VCaP (cell line): Measurements from ENCODE around the gene GLIS1.

Experiments used
- H3K27ac ChIP-seq: fragments of 450-650 bp; 2 replicates; pipeline ENCODE4 v1.5.1; 2017
- CTCF ChIP-seq: fragments of 450-650 bp; conservative IDR thresholded peaks from 2 replicates; pipeline ENCODE4 v1.5.1; 2017; ENCODE audit warnings: mild to moderate bottlenecking, moderate library complexity

GLIS1 gene

GRCh38 chr1:53617851-53618499 lies 121.0 kb downstream of the GLIS1 start:
- no peak for TF ChIP-seq CTCF
- H3K27ac ChIP-seq = no peak overlapping the region

- TF ChIP-seq CTCF = no peak
- H3K27ac ChIP-seq = no peak overlapping the region
These were observed 121.6 kb downstream of the GLIS1 start for GRCh38 chr1:53617382-53617781.

GRCh38 chr1:53616927-53617326 lies 122.0 kb downstream of the GLIS1 start:
- no peak overlapping the region for H3K27ac ChIP-seq

GRCh38 chr1:53616511-53616910 lies 122.5 kb downstream of the GLIS1 start:
- no peak for TF ChIP-seq CTCF
- H3K27ac ChIP-seq = no peak overlapping the region

More at GRCh38 chr1:53616927-53617326, 122.0 kb downstream of the GLIS1 start:
- no peak for TF ChIP-seq CTCF

- no peak overlapping the region for H3K27ac ChIP-seq
- TF ChIP-seq CTCF = no peak
These were observed 123.9 kb downstream of the GLIS1 start for GRCh38 chr1:53615101-53615500.

GRCh38 chr1:53614231-53615021 lies 124.5 kb downstream of the GLIS1 start:
- no peak overlapping the region for H3K27ac ChIP-seq
- TF ChIP-seq CTCF = no peak

- no peak for TF ChIP-seq CTCF
- H3K27ac ChIP-seq = no peak overlapping the region
These were observed 130.3 kb downstream of the GLIS1 start for GRCh38 chr1:53608676-53609075.
